GM12891 (cell line): ENCODE results near the gene DOCK11.

ENCODE experiments used
- DNase-seq: peaks from one replicate; pipeline ENCODE4 v3.0.0; 2011; ENCODE audit warnings: low spot score; ENCODE audit not compliant: insufficient read length
- FAIRE-seq: peaks from 2 replicates; lab custom pipeline; 2011; peaks lifted over from hg19 to GRCh38; lab: Jason Lieb, UNC
- PAX5 ChIP-seq: IDR thresholded peaks from 2 replicates; pipeline ENCODE4 v1.6.1; 2011; ENCODE audit warnings: low read length, moderate library complexity, mild to moderate bottlenecking; ENCODE audit not compliant: insufficient read depth, severe bottlenecking
- POLR2A ChIP-seq: IDR thresholded peaks from 2 replicates; pipeline ENCODE4 v1.6.1; 2011; ENCODE audit warnings: low read depth, low read length, control low read depth
- POLR2AphosphoS5 ChIP-seq: IDR thresholded peaks from 2 replicates; pipeline ENCODE4 v1.6.1; 2011; ENCODE audit warnings: low read depth, low read length, control low read depth
- POU2F2 ChIP-seq: IDR thresholded peaks from 2 replicates; pipeline ENCODE4 v1.6.1; 2011; ENCODE audit warnings: low read depth, mild to moderate bottlenecking, control low read depth, low read length, moderate library complexity
- SPI1 ChIP-seq: IDR thresholded peaks from 2 replicates; pipeline ENCODE4 v1.6.1; 2011; ENCODE audit warnings: low read depth, low read length, control low read depth
- TAF1 ChIP-seq: IDR thresholded peaks from 2 replicates; pipeline ENCODE4 v1.6.1; 2011; ENCODE audit warnings: low read depth, low read length, control low read depth

Gene DOCK11

DNA sequence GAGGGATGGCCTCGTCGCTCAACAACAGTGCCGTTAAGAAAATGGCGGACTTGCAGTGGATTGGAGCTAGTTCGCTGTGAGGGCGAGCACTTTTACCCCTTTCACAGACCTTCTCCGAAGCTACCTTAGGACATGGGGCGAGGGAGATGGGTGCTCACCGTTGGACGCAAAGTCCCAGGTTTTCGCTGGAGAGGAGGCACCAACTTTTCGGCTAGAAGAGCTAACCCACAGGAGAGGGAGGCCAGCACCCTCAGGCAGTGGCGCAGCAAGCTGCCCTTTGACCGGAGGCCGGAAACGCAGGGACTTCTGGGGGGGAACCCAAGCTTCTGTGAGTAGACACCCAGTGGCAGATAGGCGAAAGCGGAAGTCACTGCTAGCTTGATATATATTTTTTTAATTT lies 138.7 kb downstream of the DOCK11 start:
- no peak for DNase-seq
- TF ChIP-seq POLR2A: no peak
- no peak for TF ChIP-seq SPI1
- TF ChIP-seq TAF1: no peak
- no peak for TF ChIP-seq POLR2AphosphoS5
- no peak for TF ChIP-seq POU2F2
- TF ChIP-seq PAX5: no peak
- FAIRE-seq: no peak

DNA sequence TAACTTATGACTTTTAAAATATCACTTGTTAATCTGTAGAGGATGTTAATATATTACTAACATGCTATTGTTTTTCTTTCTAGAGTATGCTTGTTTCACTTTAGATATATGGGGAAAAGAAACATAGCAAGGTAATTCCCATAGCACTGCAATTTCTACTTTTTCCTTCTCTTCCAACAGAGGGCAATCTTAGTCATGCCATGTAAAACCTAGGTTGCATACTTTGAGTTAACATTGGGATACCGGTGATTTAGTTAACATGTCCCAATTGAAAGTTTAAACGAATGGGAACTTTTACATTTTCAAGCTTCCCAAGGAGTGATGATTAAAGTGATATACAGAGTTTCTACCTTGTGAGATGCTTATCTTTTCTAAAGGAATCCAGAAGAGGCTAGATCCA lies 142.4 kb downstream of the DOCK11 start:
- TF ChIP-seq POLR2A: no peak
- TF ChIP-seq POLR2AphosphoS5: no peak
- no peak for TF ChIP-seq TAF1
- TF ChIP-seq SPI1: no peak
- TF ChIP-seq PAX5: no peak
- TF ChIP-seq POU2F2: no peak
- FAIRE-seq: peak; percentile 45

DNA sequence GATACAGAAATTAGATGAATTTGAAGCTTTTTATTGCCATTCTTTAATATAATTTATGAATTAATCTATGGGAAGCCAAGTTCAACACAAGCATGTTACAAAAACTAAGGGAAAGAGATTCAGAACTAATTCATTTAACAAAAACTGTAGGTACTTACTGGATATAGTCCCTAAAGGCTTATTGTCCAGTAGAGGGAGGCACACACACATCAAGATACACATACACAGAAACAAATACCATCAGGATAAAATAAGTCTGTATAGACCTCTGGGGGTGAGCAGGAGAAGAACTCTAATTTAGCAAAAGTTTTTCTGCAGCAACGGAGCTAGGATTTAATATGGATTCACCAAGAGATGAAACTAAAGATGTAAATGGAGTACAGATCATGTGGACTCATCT lies 148.8 kb downstream of the DOCK11 start:
- no peak for TF ChIP-seq TAF1
- no peak for TF ChIP-seq POLR2AphosphoS5
- TF ChIP-seq POU2F2: no peak
- TF ChIP-seq PAX5: no peak
- TF ChIP-seq SPI1: no peak
- TF ChIP-seq POLR2A: no peak
- FAIRE-seq: no peak
- no peak for DNase-seq

More for the DNA sequence above, 142.4 kb downstream of the DOCK11 start:
- no peak for DNase-seq

DNA sequence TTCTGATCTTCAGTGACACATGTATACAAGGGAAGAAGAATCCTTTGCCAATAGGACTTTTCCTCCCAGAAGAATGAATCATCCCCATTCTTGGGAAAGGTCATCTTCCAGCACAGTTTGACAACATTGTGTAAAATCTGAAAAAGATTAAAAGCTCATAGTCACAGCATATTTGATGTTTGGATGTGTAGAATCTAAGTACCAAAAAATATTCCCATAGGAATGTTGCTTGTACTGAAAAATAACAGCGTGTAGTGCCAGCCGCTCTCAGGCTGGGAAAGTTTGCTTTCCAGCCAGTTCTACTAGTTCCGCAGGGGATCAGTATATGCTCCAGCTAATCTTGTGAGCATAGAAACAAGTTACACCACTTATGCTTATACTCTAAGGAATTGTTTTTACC lies 157.1 kb downstream of the DOCK11 start:
- FAIRE-seq: no peak
- no peak for DNase-seq
- no peak for TF ChIP-seq POLR2AphosphoS5
- no peak for TF ChIP-seq TAF1
- TF ChIP-seq SPI1: no peak
- no peak for TF ChIP-seq POLR2A
- TF ChIP-seq PAX5: no peak
- no peak for TF ChIP-seq POU2F2

DNA sequence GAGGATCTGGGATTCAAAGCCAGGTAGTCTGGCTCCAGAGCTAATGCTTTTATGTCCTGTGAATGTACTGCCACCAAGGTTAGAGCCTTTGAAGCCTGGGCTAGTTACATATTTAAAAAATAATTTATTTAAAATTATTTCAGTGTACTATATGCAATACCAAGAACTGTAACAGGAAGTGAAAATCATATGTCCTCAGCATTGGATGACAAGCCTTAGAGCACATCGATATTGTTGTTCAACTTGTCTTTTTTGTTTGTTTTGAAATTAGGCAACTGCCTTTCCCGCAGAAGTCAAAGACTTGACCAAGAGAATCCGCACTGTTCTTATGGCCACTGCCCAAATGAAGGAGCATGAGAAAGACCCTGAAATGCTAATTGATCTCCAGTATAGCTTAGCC lies 158.7 kb downstream of the DOCK11 start:
- FAIRE-seq: peak; percentile 26
- no peak for DNase-seq
- TF ChIP-seq POU2F2: no peak
- TF ChIP-seq SPI1: peak; percentile 37; the same call in 1 of the 2 replicates

DNA sequence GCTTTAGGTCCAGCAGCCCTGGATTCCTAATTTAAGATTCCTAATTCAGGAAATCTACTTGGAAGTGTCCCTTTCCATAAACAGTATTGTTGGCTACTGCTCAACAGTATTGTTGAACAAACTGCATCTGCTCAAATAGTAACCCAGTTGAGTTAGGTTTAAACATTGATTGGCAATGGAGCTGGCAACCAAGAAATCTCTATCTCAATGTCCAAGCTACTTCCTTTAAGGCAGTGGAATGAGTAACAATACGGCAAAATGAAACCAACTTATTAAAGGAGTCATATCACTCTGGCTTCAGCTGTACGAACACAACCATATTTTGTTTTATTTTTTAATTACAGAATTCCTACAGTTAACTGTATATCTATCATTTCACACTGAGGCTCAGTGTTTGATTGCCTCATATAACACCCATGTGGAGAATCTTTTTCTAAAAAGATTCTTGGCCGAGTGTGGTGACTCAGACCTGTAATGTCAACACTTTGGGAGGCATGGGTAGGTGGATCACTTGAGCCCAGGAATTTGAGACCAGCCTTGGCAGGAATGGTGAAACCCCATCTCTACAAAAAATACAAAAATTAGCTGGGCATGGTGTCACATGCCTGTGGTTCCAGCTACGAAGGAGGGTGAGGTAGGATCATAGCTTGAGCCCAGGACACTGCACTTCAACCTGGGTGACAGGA lies 160.1 kb downstream of the DOCK11 start:
- TF ChIP-seq PAX5 (no peak), POLR2AphosphoS5 (no peak), SPI1 (no peak), POU2F2 (no peak), POLR2A (no peak), TAF1 (no peak)
- FAIRE-seq (peak; percentile 66), DNase-seq (no peak)

- no peak for TF ChIP-seq TAF1
- TF ChIP-seq POLR2AphosphoS5: no peak
- TF ChIP-seq SPI1: no peak
- TF ChIP-seq POU2F2: no peak
- no peak for TF ChIP-seq POLR2A
- TF ChIP-seq PAX5: no peak
- FAIRE-seq: no peak
- DNase-seq: no peak
Observed at GRCh38 chrX:118657413-118657812, 161.8 kb downstream of the DOCK11 start.

GRCh38 chrX:118660085-118660484 lies 164.5 kb downstream of the DOCK11 start:
- DNase-seq (no peak), FAIRE-seq (peak; percentile 16)
- no peak for TF ChIP-seq PAX5
- TF ChIP-seq POLR2A: no peak
- no peak for TF ChIP-seq POLR2AphosphoS5
- TF ChIP-seq SPI1: no peak
- no peak for TF ChIP-seq TAF1
- no peak for TF ChIP-seq POU2F2

DNA sequence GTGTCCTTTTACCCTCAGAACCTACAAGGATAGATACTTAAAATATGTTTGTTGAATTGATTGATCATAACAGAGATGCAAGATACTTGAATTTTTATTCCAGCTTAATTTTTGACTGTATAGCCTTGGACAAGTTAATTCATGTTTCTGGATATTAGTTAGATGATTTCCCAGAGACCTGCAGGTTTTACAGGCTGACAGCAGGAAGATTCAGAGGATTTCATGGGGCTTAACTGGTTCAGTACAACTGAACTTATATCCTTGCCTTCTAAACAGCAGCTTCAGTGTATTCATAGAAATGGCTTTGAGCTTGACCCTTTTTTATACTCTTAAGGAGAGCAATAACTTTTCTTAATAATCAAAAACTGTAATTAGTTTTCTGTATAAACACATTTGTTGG lies 169.6 kb downstream of the DOCK11 start:
- no peak for TF ChIP-seq PAX5
- TF ChIP-seq TAF1: no peak
- TF ChIP-seq POLR2AphosphoS5: no peak
- TF ChIP-seq SPI1: no peak
- DNase-seq: no peak
- no peak for FAIRE-seq

DNA sequence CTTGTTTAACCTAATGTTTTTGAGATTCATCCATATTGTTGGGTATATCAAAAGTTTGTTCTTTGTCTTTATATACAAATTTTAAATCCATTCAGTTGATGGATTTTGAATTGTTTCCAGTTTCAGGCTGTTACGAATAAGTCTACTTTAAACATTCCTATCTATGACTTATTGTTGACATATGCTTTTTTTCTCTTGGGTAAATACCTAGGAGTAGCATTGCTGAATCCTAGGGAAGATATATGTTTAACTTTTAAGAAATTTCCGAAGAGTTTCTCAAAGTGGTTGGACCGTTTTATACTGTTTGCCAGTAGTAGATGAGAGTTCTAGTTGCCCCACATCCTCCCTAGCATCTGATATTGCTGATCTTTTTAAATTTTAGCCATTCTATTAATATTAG lies 170.9 kb downstream of the DOCK11 start:
- no peak for FAIRE-seq
- TF ChIP-seq POLR2AphosphoS5 (no peak), TAF1 (no peak), POLR2A (no peak), SPI1 (no peak), PAX5 (no peak), POU2F2 (no peak)
- DNase-seq: no peak
